ENCODE data around the gene MUL1.
"Not testable (repeated sequence)": the region's sequence is repeated elsewhere in the genome, so short reads cannot be mapped to it uniquely, and the experiment has no call there.

MUL1 gene

GRCh38 chr1:20507564-20508410 is at the start of gene MUL1:
Gene MUL1, minus strand, starts transcription at chr1:20508151. Its CDS starts 127 bp downstream, at chr1:20508024.
- DNase-seq: peak; percentile 94

- no peak for DNase-seq
These were observed 47.8 kb upstream of the MUL1 start for GRCh38 chr1:20555758-20556120.

- DNase-seq: no peak
These were observed 47.2 kb upstream of the MUL1 start for GRCh38 chr1:20555025-20555757.

GRCh38 chr1:20552728-20553445 is 44.9 kb upstream of the MUL1 start:
- DNase-seq: no peak

GRCh38 chr1:20551945-20552727 is 44.2 kb upstream of the MUL1 start, which contains the start of gene FAM43B:
Gene FAM43B, plus strand, starts transcription at chr1:20552573. Its CDS starts 401 bp downstream, at chr1:20552974.
- DNase-seq: no peak

GRCh38 chr1:20551161-20551560 is 43.2 kb upstream of the MUL1 start:
- no peak for DNase-seq

- no peak for DNase-seq
These were observed 38.7 kb upstream of the MUL1 start for GRCh38 chr1:20546637-20547036.

GRCh38 chr1:20540281-20540680 is 32.3 kb upstream of the MUL1 start:
- no peak for DNase-seq

GRCh38 chr1:20538760-20539551 is 31.0 kb upstream of the MUL1 start:
- no peak for DNase-seq

- DNase-seq: no peak
These were observed 30.3 kb upstream of the MUL1 start for GRCh38 chr1:20538227-20538626.

GRCh38 chr1:20534659-20535417 is 26.9 kb upstream of the MUL1 start:
- DNase-seq: no peak

- no peak for DNase-seq
These were observed 25.7 kb upstream of the MUL1 start for GRCh38 chr1:20533635-20534034.

GRCh38 chr1:20530901-20531300 is 22.9 kb upstream of the MUL1 start:
- no peak for DNase-seq

GRCh38 chr1:20530306-20530705 is 22.4 kb upstream of the MUL1 start:
- no peak for DNase-seq

- DNase-seq: no peak
These were observed 20.3 kb upstream of the MUL1 start for GRCh38 chr1:20528221-20528620.

GRCh38 chr1:20526267-20526666 is 18.3 kb upstream of the MUL1 start:
- DNase-seq: no peak

- peak; percentile 71 for DNase-seq
These were observed 14.3 kb upstream of the MUL1 start for GRCh38 chr1:20521960-20522861.

- DNase-seq: not testable (repeated sequence)
These were observed 11.8 kb upstream of the MUL1 start for GRCh38 chr1:20519609-20520262.
